Measurements from ENCODE around the gene GSN. TPM values are rescaled to one million over a fixed set of nuclear protein-coding genes. Genes with fewer than 3 reads are reported as not detected.

GSN gene
- total and polyA plus RNA-seq, 9 of the 15 experiments (the other 6 are each of a cell fraction or from before 2014, with no cell fraction given): 0.39 to 16.6 (median 8.2) TPM

DNA sequence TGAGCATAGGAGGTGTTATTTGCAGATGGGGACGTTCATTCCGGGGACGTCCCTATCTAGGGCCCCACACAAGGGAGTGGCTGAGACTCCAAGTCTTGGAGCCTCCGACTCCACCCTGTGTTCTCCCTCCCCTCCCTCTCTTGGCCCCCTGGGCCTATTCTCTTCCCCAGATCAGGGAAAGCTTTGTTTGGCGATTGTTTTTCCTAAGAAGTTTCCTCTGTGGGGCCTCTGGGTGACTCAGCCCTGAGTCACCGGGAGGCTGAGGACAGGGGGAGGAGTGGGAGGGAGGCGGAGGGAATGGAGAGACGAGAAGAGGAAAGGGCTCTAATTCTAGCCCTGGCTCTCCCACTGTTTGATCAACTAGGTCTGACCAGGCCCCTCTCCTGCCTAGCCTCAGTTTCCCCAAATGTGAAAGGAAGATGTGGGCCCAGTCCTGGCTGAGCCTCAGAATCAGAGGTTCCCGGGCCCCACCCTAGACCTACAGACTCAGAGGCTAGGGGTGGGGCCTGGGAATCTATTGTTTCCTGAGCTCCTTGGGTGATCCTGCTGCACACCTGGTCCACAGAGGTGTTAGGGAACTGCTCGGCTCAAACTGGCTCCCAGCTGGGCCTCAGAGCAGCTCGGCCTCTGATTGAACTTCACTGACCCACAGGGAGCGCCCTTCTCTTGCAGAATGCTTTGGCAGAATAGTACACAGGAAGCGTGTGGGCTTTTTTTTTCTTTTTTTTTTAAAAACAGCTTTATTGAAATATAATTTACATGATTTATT lies 19.2 kb downstream of the GSN start (continued):
- no peak for TF ChIP-seq PURB (CRISPR knock-in tag; IDR thresholded peaks at IDR 0.05; ENCODE audit: low read depth)
- TF ChIP-seq POLR2B (IDR thresholded peaks at IDR 0.05; ENCODE audit: low read depth, partially characterized antibody): no peak
- peak; percentile 64; the same call in 1 of the 2 replicates for TF ChIP-seq MTA2 (IDR thresholded peaks at IDR 0.05; ENCODE audit: low read depth)
- TF ChIP-seq POLR2A (conservative IDR thresholded peaks at IDR 0.05): peak; percentile 54; the same call in 1 of the 2 replicates
- TF ChIP-seq LCOR (CRISPR knock-in tag; IDR thresholded peaks at IDR 0.05): peak; percentile 86; the same call in 1 of the 2 replicates
- no peak for TF ChIP-seq ZNF77 (CRISPR knock-in tag; IDR thresholded peaks at IDR 0.05)
- TF ChIP-seq CREB1 (IDR thresholded peaks at IDR 0.05): no peak
- TF ChIP-seq CREB1 (CRISPR knock-in tag; IDR thresholded peaks at IDR 0.05): 0 out of 2 replicates have a peak, but pooled peaks have one; percentile 7
- TF ChIP-seq SMARCC2 (IDR thresholded peaks at IDR 0.05; ENCODE audit: low read depth): peak; percentile 98
- TF ChIP-seq BCL6 (CRISPR knock-in tag; IDR thresholded peaks at IDR 0.05): no peak
- no peak for TF ChIP-seq NELFE (IDR thresholded peaks at IDR 0.05; ENCODE audit: insufficient read depth, insufficient read length)
- TF ChIP-seq FOS (IDR thresholded peaks at IDR 0.05; ENCODE audit: extremely low read depth, insufficient read length): peak; percentile 90
- TF ChIP-seq MTA3 (IDR thresholded peaks at IDR 0.05; ENCODE audit: borderline replicate concordance): peak; percentile 79
- peak; percentile 81 for TF ChIP-seq ATF7 (IDR thresholded peaks at IDR 0.05)
- TF ChIP-seq CBFA2T3 (IDR thresholded peaks at IDR 0.05): peak; percentile 71
- TF ChIP-seq, protein P1, sequence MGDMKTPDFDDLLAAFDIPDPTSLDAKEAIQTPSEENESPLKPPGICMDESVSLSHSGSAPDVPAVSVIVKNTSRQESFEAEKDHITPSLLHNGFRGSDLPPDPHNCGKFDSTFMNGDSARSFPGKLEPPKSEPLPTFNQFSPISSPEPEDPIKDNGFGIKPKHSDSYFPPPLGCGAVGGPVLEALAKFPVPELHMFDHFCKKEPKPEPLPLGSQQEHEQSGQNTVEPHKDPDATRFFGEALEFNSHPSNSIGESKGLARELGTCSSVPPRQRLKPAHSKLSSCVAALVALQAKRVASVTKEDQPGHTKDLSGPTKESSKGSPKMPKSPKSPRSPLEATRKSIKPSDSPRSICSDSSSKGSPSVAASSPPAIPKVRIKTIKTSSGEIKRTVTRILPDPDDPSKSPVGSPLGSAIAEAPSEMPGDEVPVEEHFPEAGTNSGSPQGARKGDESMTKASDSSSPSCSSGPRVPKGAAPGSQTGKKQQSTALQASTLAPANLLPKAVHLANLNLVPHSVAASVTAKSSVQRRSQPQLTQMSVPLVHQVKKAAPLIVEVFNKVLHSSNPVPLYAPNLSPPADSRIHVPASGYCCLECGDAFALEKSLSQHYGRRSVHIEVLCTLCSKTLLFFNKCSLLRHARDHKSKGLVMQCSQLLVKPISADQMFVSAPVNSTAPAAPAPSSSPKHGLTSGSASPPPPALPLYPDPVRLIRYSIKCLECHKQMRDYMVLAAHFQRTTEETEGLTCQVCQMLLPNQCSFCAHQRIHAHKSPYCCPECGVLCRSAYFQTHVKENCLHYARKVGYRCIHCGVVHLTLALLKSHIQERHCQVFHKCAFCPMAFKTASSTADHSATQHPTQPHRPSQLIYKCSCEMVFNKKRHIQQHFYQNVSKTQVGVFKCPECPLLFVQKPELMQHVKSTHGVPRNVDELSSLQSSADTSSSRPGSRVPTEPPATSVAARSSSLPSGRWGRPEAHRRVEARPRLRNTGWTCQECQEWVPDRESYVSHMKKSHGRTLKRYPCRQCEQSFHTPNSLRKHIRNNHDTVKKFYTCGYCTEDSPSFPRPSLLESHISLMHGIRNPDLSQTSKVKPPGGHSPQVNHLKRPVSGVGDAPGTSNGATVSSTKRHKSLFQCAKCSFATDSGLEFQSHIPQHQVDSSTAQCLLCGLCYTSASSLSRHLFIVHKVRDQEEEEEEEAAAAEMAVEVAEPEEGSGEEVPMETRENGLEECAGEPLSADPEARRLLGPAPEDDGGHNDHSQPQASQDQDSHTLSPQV (IDR thresholded peaks at IDR 0.05): no peak; the same call in 1 of the 2 replicates
- no peak for TF ChIP-seq ZSCAN32 (CRISPR knock-in tag; IDR thresholded peaks at IDR 0.05)
- no peak for TF ChIP-seq SRSF7 (optimal IDR thresholded peaks at IDR 0.05; ENCODE audit: low read depth, low read length)
- TF ChIP-seq TEAD4 (IDR thresholded peaks at IDR 0.05; ENCODE audit: low read length): 0 out of 2 replicates have a peak, but pooled peaks have one; percentile 15
- no peak for TF ChIP-seq TEAD4 (CRISPR knock-in tag; IDR thresholded peaks at IDR 0.05; ENCODE audit: borderline replicate concordance)
- TF ChIP-seq, protein P2, sequence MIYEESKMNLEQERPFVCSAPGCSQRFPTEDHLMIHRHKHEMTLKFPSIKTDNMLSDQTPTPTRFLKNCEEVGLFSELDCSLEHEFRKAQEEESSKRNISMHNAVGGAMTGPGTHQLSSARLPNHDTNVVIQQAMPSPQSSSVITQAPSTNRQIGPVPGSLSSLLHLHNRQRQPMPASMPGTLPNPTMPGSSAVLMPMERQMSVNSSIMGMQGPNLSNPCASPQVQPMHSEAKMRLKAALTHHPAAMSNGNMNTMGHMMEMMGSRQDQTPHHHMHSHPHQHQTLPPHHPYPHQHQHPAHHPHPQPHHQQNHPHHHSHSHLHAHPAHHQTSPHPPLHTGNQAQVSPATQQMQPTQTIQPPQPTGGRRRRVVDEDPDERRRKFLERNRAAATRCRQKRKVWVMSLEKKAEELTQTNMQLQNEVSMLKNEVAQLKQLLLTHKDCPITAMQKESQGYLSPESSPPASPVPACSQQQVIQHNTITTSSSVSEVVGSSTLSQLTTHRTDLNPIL (CRISPR knock-in tag; IDR thresholded peaks at IDR 0.05): no peak
- peak; percentile 38 for TF ChIP-seq CXXC5 (CRISPR knock-in tag; IDR thresholded peaks at IDR 0.05)
- peak; percentile 70 for TF ChIP-seq C11orf30 (IDR thresholded peaks at IDR 0.05; ENCODE audit: low read depth)

Measured in K562 (cell line).